Activated CD4-positive, alpha-beta memory T cell treated with anti-CD3 and anti-CD28 coated beads for 36 hours (primary cell): ENCODE measurements around the gene CFAP52. TPM values are rescaled to one million over a fixed set of nuclear protein-coding genes. Genes with fewer than 3 reads are reported as not detected.
"Not testable (repeated sequence)": the region's sequence is repeated elsewhere in the genome, so short reads cannot be mapped to it uniquely, and the experiment has no call there.

Experiments used
- CTCF ChIA-PET: fragments of 350-600 bp; sonication (Branson Sonifier 250); formaldehyde crosslinking; loops from one replicate; lab custom pipeline; 2021; ENCODE audit warnings: antibody characterized with exemption, inconsistent platforms; lab: Charles Lee
- POLR2A ChIA-PET: fragments of 350-600 bp; sonication (Branson Sonifier 250); formaldehyde crosslinking; loops from one replicate; lab custom pipeline; 2021; ENCODE audit warnings: antibody characterized with exemption; lab: Charles Lee
- DNase-seq: peaks from one replicate; pipeline ENCODE4 v3.0.0-alpha.2; 2020
- H3K27ac Mint-ChIP-seq: one replicate; pipeline ENCODE4 v1.8.0; 2021; ENCODE audit warnings: mixed read lengths
- H3K27me3 Mint-ChIP-seq: one replicate; pipeline ENCODE4 v1.8.0; 2021; ENCODE audit warnings: mixed read lengths
- H3K36me3 Mint-ChIP-seq: one replicate; pipeline ENCODE4 v1.8.0; 2021; ENCODE audit warnings: mixed read lengths
- H3K4me1 Mint-ChIP-seq: one replicate; pipeline ENCODE4 v1.8.0; 2021; ENCODE audit warnings: low read depth, mixed read lengths
- H3K4me3 Mint-ChIP-seq: one replicate; pipeline ENCODE4 v1.8.0; 2021; ENCODE audit warnings: mild to moderate bottlenecking, mixed read lengths
- H3K9me3 Mint-ChIP-seq: one replicate; pipeline ENCODE4 v1.8.0; 2021; ENCODE audit warnings: mixed read lengths
- intact Hi-C: fragments of 100-400 bp; cut with micrococcal nuclease; formaldehyde crosslinking; loops from one replicate; pipeline ENCODE4 v1.15.1; 2023
- total RNA-seq, 2 experiments: library from RNA; stranded (reverse); gene quantifications; one replicate each; pipeline ENCODE4 v1.2.3, GENCODE V29; 2021

The CFAP52 gene
- total RNA-seq, 2 experiments from 2014 or later = not detected

DNA sequence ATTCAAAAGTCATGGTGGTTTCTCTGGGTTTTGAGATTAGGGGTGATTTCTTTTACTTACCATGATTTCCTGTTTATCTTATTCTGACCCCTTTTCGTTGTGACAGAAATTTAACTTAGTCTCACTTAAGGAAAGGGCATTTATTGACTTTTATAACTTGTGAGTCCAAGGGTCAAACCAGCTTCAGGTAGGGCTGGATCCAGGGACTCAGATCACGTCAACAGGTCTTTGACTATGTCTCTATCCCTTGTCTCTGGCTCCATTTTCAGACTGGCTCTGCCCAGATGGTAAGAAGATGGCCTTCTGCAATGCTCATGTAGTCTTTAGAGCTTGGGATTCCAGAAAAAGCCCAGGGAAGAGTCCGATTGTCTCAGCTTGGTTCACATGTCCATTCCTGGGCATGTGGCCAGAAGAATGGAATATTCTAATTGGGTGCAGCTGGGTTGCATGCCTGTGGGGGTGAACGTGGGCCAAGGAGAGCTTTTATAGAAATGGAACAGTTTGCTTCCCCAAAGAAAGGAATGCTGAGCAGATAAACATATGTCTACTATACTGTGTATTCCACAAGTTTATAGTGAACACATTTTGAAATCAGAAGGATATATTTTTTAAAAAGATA is 82.3 kb downstream of the CFAP52 start:
- no peak overlapping the region for H3K27ac Mint-ChIP-seq
- no peaks in the 10 kb centered on the region for H3K36me3 Mint-ChIP-seq
- H3K9me3 Mint-ChIP-seq = no peaks in the 10 kb centered on the region
- no peak overlapping the region for H3K4me3 Mint-ChIP-seq
- peaks cover 12% of the 10 kb centered on the region for H3K27me3 Mint-ChIP-seq
- no peak for DNase-seq
- ChIA-PET CTCF (no interaction called here), POLR2A (no interaction called here)
- intact Hi-C loops = no loop called here
- no peaks in the 10 kb centered on the region for H3K4me1 Mint-ChIP-seq

DNA sequence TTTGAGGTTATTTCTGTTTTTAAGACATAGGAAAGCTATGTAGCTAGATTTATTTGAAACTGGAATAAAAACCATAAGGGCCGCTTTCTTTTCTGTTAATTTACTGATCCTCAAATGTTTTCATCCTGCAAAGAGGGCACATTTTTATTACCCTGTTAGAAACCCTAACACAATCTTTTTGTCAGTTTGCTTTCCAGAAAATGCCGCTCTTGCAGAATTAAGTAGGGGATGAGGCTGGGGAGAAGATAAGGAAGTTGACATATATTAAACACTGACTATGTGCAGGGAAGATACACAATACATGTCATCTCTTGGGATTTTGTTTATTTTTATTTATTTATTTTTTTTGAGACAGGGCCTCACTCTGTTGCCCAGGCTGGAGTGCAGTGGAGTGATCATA is 84.6 kb downstream of the CFAP52 start:
- CTCF ChIA-PET = no interaction called here
- Mint-ChIP-seq H3K4me3 (no peak overlapping the region), H3K27me3 (peaks cover 10% of the 10 kb centered on the region), H3K27ac (no peak overlapping the region), H3K9me3 (no peaks in the 10 kb centered on the region), H3K36me3 (no peaks in the 10 kb centered on the region), H3K4me1 (no peaks in the 10 kb centered on the region)
- intact Hi-C loops = no loop called here
- POLR2A ChIA-PET = no interaction called here
- DNase-seq = no peak

DNA sequence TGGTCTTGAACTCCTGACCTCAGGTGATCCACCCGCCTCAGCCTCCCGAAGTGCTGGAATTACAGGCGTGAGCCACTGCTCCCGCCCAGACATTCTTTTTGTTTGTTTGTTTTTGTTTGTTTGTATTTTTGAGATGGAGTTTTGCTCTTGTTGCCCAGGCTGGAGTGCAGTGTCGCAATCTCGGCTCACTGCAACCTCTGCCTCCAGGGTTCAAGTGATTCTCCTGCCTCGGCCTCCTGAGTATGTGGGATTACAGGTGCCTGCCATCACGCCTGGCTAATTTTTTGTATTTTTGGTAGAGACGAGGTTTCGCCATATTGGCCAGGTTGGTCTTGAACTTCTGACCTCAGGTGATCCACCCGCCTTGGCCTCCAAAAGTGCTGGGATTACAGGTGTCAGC is 87.1 kb downstream of the CFAP52 start:
- H3K27me3 Mint-ChIP-seq, H3K27ac Mint-ChIP-seq, H3K36me3 Mint-ChIP-seq, H3K9me3 Mint-ChIP-seq, POLR2A ChIA-PET, DNase-seq, H3K4me3 Mint-ChIP-seq, CTCF ChIA-PET, intact Hi-C loops: not testable (repeated sequence)
- H3K4me1 Mint-ChIP-seq = peaks cover 11% of the 10 kb centered on the region

DNA sequence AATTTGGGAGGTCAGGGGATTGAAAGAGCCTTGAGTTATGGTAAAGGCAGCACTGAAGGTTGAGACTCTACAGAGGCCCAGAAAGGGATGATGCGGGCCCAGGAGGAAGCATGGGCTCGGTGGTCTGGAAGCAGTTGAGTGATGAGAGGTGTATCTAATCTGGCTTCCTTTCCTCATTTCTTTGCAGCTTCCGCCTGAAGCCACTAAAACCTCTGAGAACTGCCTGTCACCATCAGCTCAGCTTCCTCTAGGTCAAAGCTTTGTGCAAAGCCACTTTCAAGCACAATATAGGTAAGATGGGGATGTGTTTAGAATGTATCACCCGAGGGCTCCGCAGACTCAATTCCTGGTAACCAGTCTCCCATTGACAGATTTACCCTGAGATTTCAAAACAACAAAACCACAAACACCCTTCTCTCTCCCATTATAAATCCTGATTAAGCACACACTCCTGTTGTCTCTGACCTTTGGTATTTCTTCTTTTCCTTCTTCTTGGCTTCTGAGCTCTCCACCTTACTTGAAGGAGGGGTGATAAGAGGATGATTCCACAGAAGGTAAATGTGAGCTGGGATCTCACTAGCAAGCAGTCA is 90.1 kb downstream of the CFAP52 start:
- intact Hi-C loops = no loop called here
- POLR2A ChIA-PET = no interaction called here
- Mint-ChIP-seq H3K27me3 (peaks cover 26% of the 10 kb centered on the region), H3K4me3 (no peak overlapping the region), H3K36me3 (no peaks in the 10 kb centered on the region), H3K27ac (no peak overlapping the region), H3K9me3 (no peaks in the 10 kb centered on the region), H3K4me1 (peaks cover 11% of the 10 kb centered on the region)
- DNase-seq = peak; percentile 26
- CTCF ChIA-PET = interaction anchor here (1.3 to 1.4 kb wide), 2 partner anchors 9 to 90 kb away, joined by 3 to 4 read pairs; partner anchors contain the start of gene CFAP52

DNA sequence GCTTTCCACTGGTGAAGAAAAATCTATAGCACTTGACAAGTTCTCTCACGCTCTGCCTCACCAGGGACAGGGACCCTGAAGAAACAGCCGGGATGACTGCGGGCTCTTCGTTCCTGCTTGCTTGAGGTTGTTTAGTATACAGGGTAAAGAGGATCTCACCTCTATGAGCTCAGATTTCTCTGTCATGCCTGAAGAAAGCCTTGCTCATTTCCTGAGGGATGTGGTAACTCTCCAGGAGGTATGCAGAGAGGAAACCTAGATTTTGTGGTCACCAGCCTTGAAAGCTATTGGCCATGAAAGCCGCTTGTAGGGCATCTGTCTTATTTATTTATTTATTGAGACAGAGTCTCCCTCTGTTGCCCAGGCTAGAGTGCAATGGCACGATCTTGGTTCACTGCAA is 92.1 kb downstream of the CFAP52 start:
- Mint-ChIP-seq H3K9me3 (no peaks in the 10 kb centered on the region), H3K36me3 (no peaks in the 10 kb centered on the region), H3K4me1 (peaks cover 11% of the 10 kb centered on the region), H3K27ac (no peak overlapping the region), H3K27me3 (peaks cover 26% of the 10 kb centered on the region), H3K4me3 (no peak overlapping the region)
- ChIA-PET CTCF (no interaction called here), POLR2A (no interaction called here)
- intact Hi-C loops = no loop called here
- DNase-seq = no peak

DNA sequence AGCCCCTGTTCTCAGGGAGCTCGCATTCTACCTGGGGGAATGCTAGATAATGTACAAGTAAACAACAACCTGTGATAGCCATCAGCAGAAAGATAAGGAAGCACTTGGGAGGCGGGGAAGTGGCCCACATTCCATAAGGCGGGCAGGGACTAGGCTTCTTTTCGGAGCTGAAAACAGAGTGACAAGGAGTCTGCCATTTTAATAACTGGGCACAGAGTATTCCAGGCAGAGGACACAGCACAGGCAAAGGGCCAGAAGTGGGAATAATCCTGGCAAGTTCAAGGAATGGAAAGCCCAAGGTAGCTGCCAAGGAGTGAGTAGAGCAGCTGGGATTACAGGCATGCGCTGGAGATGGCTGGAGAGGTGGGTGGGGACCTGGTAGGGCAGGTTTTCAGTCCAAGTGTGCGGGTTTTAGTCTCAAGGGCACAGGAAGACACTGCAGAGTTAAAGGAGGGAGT is 93.1 kb downstream of the CFAP52 start:
- no peak overlapping the region for H3K27ac Mint-ChIP-seq
- peaks cover 11% of the 10 kb centered on the region for H3K4me1 Mint-ChIP-seq
- H3K4me3 Mint-ChIP-seq = no peak overlapping the region
- CTCF ChIA-PET = no interaction called here
- H3K9me3 Mint-ChIP-seq = no peaks in the 10 kb centered on the region
- POLR2A ChIA-PET = no interaction called here
- no peaks in the 10 kb centered on the region for H3K36me3 Mint-ChIP-seq
- H3K27me3 Mint-ChIP-seq = peaks cover 26% of the 10 kb centered on the region
- intact Hi-C loops = no loop called here
- DNase-seq = no peak

DNA sequence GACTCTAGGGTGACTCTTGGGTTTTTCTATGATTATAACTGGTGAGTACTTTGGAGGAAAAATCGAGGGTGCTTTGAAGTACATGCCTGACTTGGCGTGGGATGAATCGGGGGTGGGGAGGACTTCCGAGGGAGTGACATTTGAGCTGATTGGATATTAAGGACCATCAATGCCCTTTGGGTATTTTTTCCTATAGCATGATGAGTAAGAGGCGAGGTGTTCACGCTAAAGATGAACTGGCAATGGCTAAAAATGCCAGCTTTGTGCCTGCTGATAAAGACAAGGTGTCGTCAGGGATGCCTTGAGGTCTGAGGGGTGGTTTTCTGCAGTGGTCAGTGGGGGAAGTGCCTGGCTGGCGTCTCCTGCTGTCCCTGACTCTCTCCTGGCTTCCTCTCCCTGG is 94.2 kb downstream of the CFAP52 start:
- ChIA-PET CTCF (no interaction called here), POLR2A (no interaction called here)
- intact Hi-C loops = no loop called here
- Mint-ChIP-seq H3K27me3 (peaks cover 29% of the 10 kb centered on the region), H3K27ac (no peak overlapping the region), H3K9me3 (no peaks in the 10 kb centered on the region), H3K4me3 (no peak overlapping the region), H3K36me3 (no peaks in the 10 kb centered on the region), H3K4me1 (peaks cover 11% of the 10 kb centered on the region)
- DNase-seq = no peak

DNA sequence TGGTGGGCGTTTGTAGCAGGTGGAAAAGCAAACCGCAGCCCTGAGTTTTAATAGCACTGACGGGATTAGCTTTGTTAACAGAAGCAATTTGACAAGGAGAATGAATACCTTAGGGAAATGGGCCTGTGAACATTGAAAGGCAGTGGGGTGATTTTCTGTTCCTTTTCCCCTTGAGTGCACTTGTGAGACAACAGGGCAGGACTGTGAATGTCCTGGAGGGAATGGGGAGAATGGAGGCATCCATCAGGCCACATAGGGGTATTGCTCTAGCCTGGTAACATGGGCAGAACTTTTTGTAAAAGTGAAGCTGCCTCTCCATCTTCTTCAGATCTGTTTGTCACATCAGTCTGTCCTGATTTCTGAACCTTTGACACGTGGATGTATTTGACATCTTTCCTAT is 95.1 kb downstream of the CFAP52 start:
- ChIA-PET POLR2A (no interaction called here), CTCF (no interaction called here)
- Mint-ChIP-seq H3K27me3 (peaks cover 28% of the 10 kb centered on the region), H3K9me3 (no peaks in the 10 kb centered on the region), H3K36me3 (no peaks in the 10 kb centered on the region), H3K4me1 (peaks cover 8% of the 10 kb centered on the region), H3K27ac (no peak overlapping the region), H3K4me3 (no peak overlapping the region)
- intact Hi-C loops = no loop called here
- no peak for DNase-seq

DNA sequence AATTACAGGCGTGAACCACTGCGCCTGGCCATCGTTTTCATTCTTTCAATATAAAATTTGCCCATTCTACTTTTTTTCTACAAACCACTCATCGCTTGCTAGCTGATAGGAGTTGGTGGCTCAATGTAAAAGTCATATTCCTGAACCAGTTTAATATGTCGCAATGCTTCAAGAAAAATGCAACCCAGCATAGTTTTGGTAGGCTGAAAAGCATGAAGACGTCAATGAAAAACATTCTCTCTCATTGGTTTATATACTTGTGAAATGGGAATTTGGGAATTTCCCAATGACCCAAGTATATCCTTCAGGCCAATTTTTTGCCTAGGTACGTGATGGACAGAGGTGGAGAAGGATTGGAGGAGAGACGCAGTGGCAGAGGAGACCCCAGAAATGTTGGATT is 95.8 kb downstream of the CFAP52 start:
- Mint-ChIP-seq H3K9me3 (no peaks in the 10 kb centered on the region), H3K4me1 (peaks cover 12% of the 10 kb centered on the region), H3K36me3 (no peaks in the 10 kb centered on the region), H3K27ac (no peak overlapping the region), H3K4me3 (no peak overlapping the region), H3K27me3 (peaks cover 28% of the 10 kb centered on the region)
- intact Hi-C loops = no loop called here
- ChIA-PET CTCF (no interaction called here), POLR2A (no interaction called here)
- DNase-seq = no peak

DNA sequence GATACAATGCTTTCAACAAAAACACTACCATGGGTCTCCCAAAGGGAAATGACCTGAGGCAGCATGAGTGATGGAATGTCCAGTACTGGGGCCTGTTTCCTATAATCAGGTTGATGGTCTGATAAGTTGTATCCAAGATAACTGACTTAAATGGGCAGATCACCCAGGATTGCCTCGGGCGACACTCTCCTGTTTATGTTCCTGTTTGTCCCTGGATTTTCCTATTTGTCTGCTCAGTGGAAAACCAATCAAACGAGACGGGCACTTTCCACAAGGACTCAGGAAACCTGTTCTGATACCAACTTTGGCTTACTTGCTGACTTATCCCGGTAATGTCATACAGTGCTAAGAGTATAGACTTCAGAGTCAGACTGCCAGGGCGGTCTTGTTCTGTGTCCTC is 96.2 kb downstream of the CFAP52 start:
- POLR2A ChIA-PET = no interaction called here
- no peak overlapping the region for H3K27ac Mint-ChIP-seq

DNA sequence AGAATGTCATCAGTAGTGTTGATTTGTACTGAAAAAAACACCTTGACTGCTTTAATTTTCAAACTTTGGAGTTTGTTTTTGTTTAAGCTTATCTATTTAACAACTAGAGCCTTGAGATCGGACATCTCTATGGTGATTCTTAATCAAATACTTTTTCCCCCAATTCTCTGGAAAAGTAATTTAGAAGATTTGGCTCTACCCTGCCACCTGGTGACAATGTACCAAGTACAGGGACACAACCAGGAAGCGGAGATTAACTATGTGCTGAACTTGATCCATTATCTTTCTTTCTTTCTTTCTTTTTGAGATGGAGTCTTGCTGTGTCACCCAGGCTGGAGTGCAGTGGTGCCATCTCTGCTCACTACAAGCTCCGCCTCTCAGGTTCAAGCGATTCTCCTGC is 99.6 kb downstream of the CFAP52 start:
- H3K27ac Mint-ChIP-seq = no peak overlapping the region
- ChIA-PET CTCF (interaction anchor here (1.0 to 1.8 kb wide), 3 partner anchors 9 to 99 kb away, joined by 3 to 9 read pairs (median 3); partner anchors contain the start of gene CFAP52), POLR2A (no interaction called here)
- peaks cover 13% of the 10 kb centered on the region for H3K9me3 Mint-ChIP-seq
- peaks cover 15% of the 10 kb centered on the region for H3K4me1 Mint-ChIP-seq
- DNase-seq = no peak
- peaks cover 8% of the 10 kb centered on the region for H3K27me3 Mint-ChIP-seq
- H3K36me3 Mint-ChIP-seq = peaks cover 2% of the 10 kb centered on the region
- no peak overlapping the region for H3K4me3 Mint-ChIP-seq
- intact Hi-C loops = loop anchor here (1.0 to 2.0 kb wide), 2 partner anchors 31 to 99 kb away; partner anchors contain the start of gene USP43

More for the DNA sequence above, 96.2 kb downstream of the CFAP52 start:
- no peaks in the 10 kb centered on the region for H3K9me3 Mint-ChIP-seq
- H3K36me3 Mint-ChIP-seq = no peaks in the 10 kb centered on the region
- peaks cover 11% of the 10 kb centered on the region for H3K4me1 Mint-ChIP-seq
- no peak overlapping the region for H3K4me3 Mint-ChIP-seq
- CTCF ChIA-PET = no interaction called here
- intact Hi-C loops = no loop called here
- peaks cover 26% of the 10 kb centered on the region for H3K27me3 Mint-ChIP-seq
- DNase-seq = no peak

DNA sequence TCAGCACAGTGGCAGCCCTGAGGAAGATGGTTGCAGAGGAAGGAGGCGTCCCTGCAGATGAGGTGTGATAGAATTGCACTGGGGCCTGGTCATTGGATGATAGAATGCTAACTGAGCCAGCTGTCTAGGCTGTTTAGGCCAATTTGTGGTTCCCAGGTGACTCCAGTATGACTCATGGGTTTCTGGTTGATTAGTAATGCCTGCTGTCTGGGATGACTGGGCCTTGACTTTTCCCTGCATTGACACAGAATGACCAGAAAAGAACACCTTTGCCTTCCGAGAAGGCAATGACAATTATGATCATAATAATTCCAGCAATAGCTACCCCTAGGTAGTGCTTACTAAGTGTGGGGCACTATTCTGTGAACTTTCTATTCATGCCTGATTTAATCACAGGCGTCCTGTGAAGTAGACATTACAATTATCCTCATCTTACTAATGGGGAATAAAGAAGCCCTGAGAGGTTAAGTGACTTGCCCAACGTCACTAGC is 100.4 kb downstream of the CFAP52 start:
- CTCF ChIA-PET = interaction anchor here (1.3 to 1.8 kb wide), 2 partner anchors 31 to 99 kb away, joined by 3 to 9 read pairs; partner anchors contain the start of gene CFAP52
- H3K4me3 Mint-ChIP-seq = no peak overlapping the region
- peaks cover 15% of the 10 kb centered on the region for H3K4me1 Mint-ChIP-seq

More for the DNA sequence above, 100.4 kb downstream of the CFAP52 start:
- intact Hi-C loops = loop anchor here (1.0 to 2.0 kb wide), 2 partner anchors 32 to 100 kb away; partner anchors contain the start of gene USP43
- Mint-ChIP-seq H3K27ac (peak overlapping the region; percentile 71), H3K36me3 (peaks cover 2% of the 10 kb centered on the region), H3K9me3 (peaks cover 13% of the 10 kb centered on the region), H3K27me3 (peaks cover 7% of the 10 kb centered on the region)
- DNase-seq = peak; percentile 56
- POLR2A ChIA-PET = no interaction called here
